ENCODE results near the gene MRRF.

MRRF gene

DNA sequence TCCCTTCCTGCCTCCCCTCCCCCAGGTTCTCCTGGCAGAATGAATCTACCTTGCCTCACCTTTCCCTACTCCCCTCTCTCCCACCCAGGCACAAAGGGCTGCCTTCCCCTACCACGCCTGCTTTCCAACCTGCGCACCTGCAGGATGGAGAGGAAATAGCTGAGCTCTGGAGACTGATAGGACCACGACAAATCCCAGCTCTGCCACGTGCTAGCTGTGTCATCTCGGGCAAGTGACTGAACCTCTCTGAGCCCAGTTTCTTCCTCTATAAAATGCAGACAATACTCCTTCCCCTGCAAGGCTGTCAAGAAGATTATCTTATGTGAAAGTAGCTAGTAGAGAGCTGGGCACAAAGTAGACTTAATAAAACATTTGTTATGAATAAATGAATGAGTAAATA is 74.9 kb downstream of the MRRF start:
- ChIA-PET CTCF (interaction anchor here (1.1 to 1.8 kb wide), 5 partner anchors 8 to 216 kb away, joined by 3 to 8 read pairs (median 5); no protein-coding TSS in a partner anchor), POLR2A (no interaction called here)
- H3K4me3 ChIP-seq (ENCODE audit: control insufficient read depth in 1 of 7, extremely low read depth in 1 of 7, insufficient read depth in 4 of 7, low read depth in 2 of 7, low read length in 6 of 7), result no peak overlapping the region
- no peaks in the 10 kb centered on the region for H3K4me1 ChIP-seq (ENCODE audit: control extremely low read depth in 1 of 4, control insufficient read depth in 4 of 4, insufficient read depth in 4 of 4, low read length in 3 of 4)
- H3K27ac ChIP-seq (ENCODE audit: insufficient read depth in 1 of 2, low read depth in 1 of 2, low read length in 2 of 2, poor library complexity in 1 of 2, severe bottlenecking in 2 of 2), result no peak overlapping the region
- no peak for DNase-seq
- no peaks in the 10 kb centered on the region for H3K9me3 ChIP-seq (ENCODE audit: control extremely low read depth in 1 of 5, control insufficient read depth in 4 of 5, insufficient read depth in 2 of 5, low read depth in 1 of 5, low read length in 4 of 5)
- H3K36me3 ChIP-seq (ENCODE audit: control insufficient read depth in 4 of 4, insufficient read depth in 4 of 4, low read length in 3 of 4), result no peaks in the 10 kb centered on the region
- H3K27me3 ChIP-seq (replicated peaks in 2 of 5; ENCODE audit: control insufficient read depth in 4 of 5, insufficient read depth in 5 of 5, low read length in 4 of 5), result no peaks in the 10 kb centered on the region
- 100% methylated on average over 2 of the region's 5 CpGs for WGBS (ENCODE audit: insufficient coverage)

DNA sequence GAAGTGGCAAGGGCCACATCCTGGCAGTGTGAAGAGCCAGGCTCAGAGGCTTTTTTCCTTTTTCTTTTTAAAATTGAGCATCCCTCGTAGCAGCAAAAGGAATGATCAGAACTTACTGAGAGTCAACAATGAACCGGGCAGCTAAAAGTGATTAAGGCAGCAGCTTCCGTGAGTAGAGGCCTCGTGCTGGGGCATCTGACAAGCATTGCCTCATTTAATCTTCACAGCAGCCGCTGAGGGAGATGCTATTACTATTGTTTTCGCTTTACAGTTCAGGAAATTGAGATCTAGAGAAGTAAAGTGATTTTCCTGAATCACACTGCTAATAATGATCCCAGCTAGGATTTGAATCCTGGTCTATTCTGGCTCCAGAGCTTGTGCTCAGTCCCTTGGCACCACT is 75.5 kb downstream of the MRRF start:
- no peaks in the 10 kb centered on the region for H3K4me1 ChIP-seq (ENCODE audit: control extremely low read depth in 1 of 4, control insufficient read depth in 4 of 4, insufficient read depth in 4 of 4, low read length in 3 of 4)

DNA sequence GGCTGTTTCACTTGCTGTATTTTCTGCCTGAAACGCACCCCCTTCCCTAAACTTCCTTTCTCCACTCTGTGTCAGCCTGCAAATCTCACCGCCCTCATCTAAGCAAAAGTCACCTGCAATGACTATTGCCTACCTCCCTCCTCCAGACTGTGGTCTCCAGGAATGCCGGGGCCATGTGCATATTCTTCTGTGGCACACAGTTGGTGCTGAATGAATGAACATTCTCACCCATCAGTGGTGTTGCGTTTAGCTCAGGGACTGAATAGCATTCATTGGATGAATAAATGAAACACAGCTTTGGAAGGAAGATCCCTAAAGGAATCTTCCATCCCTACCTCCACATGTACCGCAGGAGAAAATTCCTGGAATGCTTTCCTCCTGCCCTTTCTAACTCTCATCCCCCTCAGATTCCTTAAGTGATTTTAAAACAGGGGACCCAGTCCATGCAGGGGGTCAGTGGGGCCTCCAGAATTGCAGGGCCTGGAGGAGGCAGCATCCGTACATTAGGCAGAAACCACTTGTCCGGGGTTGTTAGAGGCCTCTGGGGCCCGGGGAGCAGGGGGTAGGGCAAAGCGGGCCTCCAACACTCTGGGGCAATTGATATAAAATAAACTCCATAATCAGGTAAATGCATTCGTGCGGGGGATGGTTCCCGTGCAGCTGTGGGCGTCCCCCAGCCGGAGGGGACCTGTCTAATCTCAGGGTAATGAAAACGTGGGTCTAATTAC is 77.8 kb downstream of the MRRF start:
- POLR2A ChIA-PET, result no interaction called here
- Histone ChIP-seq H3K27ac (ENCODE audit: insufficient read depth in 1 of 2, low read depth in 1 of 2, low read length in 2 of 2, poor library complexity in 1 of 2, severe bottlenecking in 2 of 2) (no peak overlapping the region), H3K9me3 (ENCODE audit: control extremely low read depth in 1 of 5, control insufficient read depth in 4 of 5, insufficient read depth in 2 of 5, low read depth in 1 of 5, low read length in 4 of 5) (no peaks in the 10 kb centered on the region), H3K36me3 (ENCODE audit: control insufficient read depth in 4 of 4, insufficient read depth in 4 of 4, low read length in 3 of 4) (no peaks in the 10 kb centered on the region), H3K4me3 (ENCODE audit: control insufficient read depth in 1 of 7, extremely low read depth in 1 of 7, insufficient read depth in 4 of 7, low read depth in 2 of 7, low read length in 6 of 7) (no peak overlapping the region), H3K27me3 (replicated peaks in 2 of 5; ENCODE audit: control insufficient read depth in 4 of 5, insufficient read depth in 5 of 5, low read length in 4 of 5) (no peaks in the 10 kb centered on the region), H3K4me1 (ENCODE audit: control extremely low read depth in 1 of 4, control insufficient read depth in 4 of 4, insufficient read depth in 4 of 4, low read length in 3 of 4) (peaks cover 0 to 10% (median 4%) of the 10 kb centered on the region in 4 experiments)
- CTCF ChIA-PET, result no interaction called here
- DNase-seq, result no peak
- 94% methylated on average over 13 of the region's 15 CpGs for WGBS (ENCODE audit: insufficient coverage)

More for the DNA sequence above, 75.5 kb downstream of the MRRF start:
- Histone ChIP-seq H3K27me3 (replicated peaks in 2 of 5; ENCODE audit: control insufficient read depth in 4 of 5, insufficient read depth in 5 of 5, low read length in 4 of 5) (no peaks in the 10 kb centered on the region), H3K4me3 (ENCODE audit: control insufficient read depth in 1 of 7, extremely low read depth in 1 of 7, insufficient read depth in 4 of 7, low read depth in 2 of 7, low read length in 6 of 7) (no peak overlapping the region), H3K9me3 (ENCODE audit: control extremely low read depth in 1 of 5, control insufficient read depth in 4 of 5, insufficient read depth in 2 of 5, low read depth in 1 of 5, low read length in 4 of 5) (no peaks in the 10 kb centered on the region), H3K27ac (ENCODE audit: insufficient read depth in 1 of 2, low read depth in 1 of 2, low read length in 2 of 2, poor library complexity in 1 of 2, severe bottlenecking in 2 of 2) (no peak overlapping the region), H3K36me3 (ENCODE audit: control insufficient read depth in 4 of 4, insufficient read depth in 4 of 4, low read length in 3 of 4) (no peaks in the 10 kb centered on the region)
- ChIA-PET POLR2A (no interaction called here), CTCF (interaction anchor here (1.1 to 1.8 kb wide), 3 partner anchors 9 to 207 kb away, joined by 3 to 8 read pairs (median 5); no protein-coding TSS in a partner anchor)
- 92% methylated on average over 6 of the region's 6 CpGs for WGBS (ENCODE audit: insufficient coverage)
- DNase-seq, result no peak

DNA sequence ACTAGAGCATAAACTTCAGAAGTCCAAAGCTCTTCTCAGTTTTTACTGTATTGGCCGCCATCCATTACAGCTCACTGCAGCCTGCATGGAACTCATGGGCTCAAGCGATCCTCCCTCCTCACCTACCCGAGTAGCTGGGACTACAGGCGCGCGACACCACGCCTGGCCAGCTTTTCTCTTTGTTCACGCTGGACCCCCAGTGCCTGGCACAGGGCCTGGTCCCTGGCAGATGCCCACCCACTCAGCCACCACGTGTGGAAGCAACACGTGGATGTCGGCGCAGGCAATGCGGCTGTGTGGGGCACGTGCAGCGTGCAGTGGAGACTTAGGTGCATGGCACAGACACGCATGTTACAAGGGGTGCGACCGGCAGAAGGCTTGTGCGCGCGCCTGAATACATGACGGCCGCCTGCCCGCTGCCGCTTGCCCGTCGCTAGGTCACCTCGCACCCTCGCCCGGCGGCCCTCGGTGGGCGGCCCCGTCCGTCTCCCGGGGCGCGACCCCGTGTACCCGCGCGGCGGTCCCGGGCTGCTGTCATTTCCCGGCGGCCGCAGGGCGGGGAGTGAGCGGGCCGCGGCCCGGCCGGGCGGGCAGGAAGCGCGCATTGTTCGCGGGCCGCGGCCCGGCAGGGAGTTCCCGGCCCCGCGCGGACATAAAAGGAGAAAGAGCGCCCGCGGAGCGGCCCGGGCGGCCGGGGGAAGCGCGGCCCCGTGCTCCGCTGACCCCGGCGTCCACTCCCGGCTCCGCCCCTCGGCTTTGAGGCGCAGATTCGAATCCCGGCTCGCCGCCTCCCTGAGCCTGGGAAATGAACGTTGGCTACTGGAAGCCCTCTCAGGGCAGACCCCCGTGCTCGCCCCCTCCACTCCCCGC is 82.0 kb downstream of the MRRF start:
- ChIA-PET POLR2A (no interaction called here), CTCF (interaction anchor here (0.6 to 14.5 kb wide), 9 partner anchors 8 to 248 kb away, joined by 3 to 277 read pairs (median 5); partner anchors contain the start of genes MRRF and RBM18)
- Histone ChIP-seq H3K4me1 (ENCODE audit: control extremely low read depth in 1 of 4, control insufficient read depth in 4 of 4, insufficient read depth in 4 of 4, low read length in 3 of 4) (peaks cover 0 to 28% (median 18%) of the 10 kb centered on the region in 4 experiments), H3K27ac (ENCODE audit: insufficient read depth in 1 of 2, low read depth in 1 of 2, low read length in 2 of 2, poor library complexity in 1 of 2, severe bottlenecking in 2 of 2) (no peak overlapping the region), H3K4me3 (ENCODE audit: control insufficient read depth in 1 of 7, extremely low read depth in 1 of 7, insufficient read depth in 4 of 7, low read depth in 2 of 7, low read length in 6 of 7) (peak overlapping the region in 6 of 7 experiments; percentile 40 to 78 (median 66)), H3K9me3 (ENCODE audit: control extremely low read depth in 1 of 5, control insufficient read depth in 4 of 5, insufficient read depth in 2 of 5, low read depth in 1 of 5, low read length in 4 of 5) (no peaks in the 10 kb centered on the region), H3K36me3 (ENCODE audit: control insufficient read depth in 4 of 4, insufficient read depth in 4 of 4, low read length in 3 of 4) (no peaks in the 10 kb centered on the region), H3K27me3 (replicated peaks in 2 of 5; ENCODE audit: control insufficient read depth in 4 of 5, insufficient read depth in 5 of 5, low read length in 4 of 5) (no peaks in the 10 kb centered on the region)
- 16% methylated on average over 70 of the region's 90 CpGs for WGBS (ENCODE audit: insufficient coverage)
- DNase-seq, result peak in 2 of 3 donors; percentile 55 to 79

DNA sequence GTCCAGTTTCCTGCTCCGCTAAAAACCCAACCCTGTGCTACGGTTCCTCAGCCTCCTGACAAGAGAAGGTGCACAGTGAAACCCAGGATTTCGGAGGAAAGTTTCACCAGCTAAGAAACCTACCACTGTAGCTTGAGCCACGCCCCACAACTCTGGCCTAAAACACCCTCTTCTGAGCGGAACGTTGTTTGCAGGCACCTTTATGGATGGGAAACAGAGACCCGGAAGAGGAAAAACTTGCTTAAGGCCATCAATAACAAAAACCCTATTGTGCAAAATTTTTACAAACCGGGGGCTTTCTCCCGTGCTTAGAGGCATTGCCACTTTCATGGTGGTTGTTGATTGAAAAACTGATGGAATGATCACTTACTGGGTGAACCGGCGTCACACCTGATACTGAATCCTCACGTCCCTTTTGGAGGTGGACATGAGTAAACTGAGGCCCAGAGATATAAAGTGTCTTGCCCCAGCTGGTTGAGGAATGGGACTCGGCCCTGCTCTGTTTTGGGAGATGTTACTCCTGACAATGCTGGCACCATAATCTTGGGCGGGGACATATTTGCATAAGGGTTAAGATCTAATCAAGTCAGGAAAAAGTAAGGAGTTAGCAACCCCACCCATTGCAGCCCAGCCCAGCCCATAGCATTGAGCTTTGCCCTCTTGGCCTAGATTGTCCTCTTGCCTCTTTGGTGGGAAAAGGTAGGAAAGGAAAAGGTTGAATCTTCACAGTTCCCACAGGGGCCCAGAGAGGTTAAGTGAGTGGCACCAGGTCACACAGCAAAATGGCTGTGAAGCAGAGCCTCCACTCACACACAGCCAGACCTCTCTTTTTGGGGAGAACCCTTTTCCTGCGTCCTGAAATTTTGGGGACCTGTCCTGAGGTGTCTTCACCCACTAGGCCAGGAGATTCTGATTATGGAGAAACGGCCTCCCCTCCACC is 82.9 kb downstream of the MRRF start:
- ChIA-PET POLR2A (no interaction called here), CTCF (interaction anchor here (0.6 to 14.5 kb wide), 8 partner anchors 9 to 249 kb away, joined by 3 to 277 read pairs (median 8); partner anchors contain the start of genes MRRF and RBM18)
- peaks cover 0 to 28% (median 18%) of the 10 kb centered on the region in 4 experiments for H3K4me1 ChIP-seq (ENCODE audit: control extremely low read depth in 1 of 4, control insufficient read depth in 4 of 4, insufficient read depth in 4 of 4, low read length in 3 of 4)
- peak; percentile 47 to 67 (median 53) for DNase-seq
- H3K36me3 ChIP-seq (ENCODE audit: control insufficient read depth in 4 of 4, insufficient read depth in 4 of 4, low read length in 3 of 4), result no peaks in the 10 kb centered on the region
- H3K4me3 ChIP-seq (ENCODE audit: control insufficient read depth in 1 of 7, extremely low read depth in 1 of 7, insufficient read depth in 4 of 7, low read depth in 2 of 7, low read length in 6 of 7), result peak overlapping the region; percentile 13 to 78 (median 65)
- no peak overlapping the region for H3K27ac ChIP-seq (ENCODE audit: insufficient read depth in 1 of 2, low read depth in 1 of 2, low read length in 2 of 2, poor library complexity in 1 of 2, severe bottlenecking in 2 of 2)
- peaks cover 0 to 1% (median 0%) of the 10 kb centered on the region in 5 experiments for H3K9me3 ChIP-seq (ENCODE audit: control extremely low read depth in 1 of 5, control insufficient read depth in 4 of 5, insufficient read depth in 2 of 5, low read depth in 1 of 5, low read length in 4 of 5)
- no peaks in the 10 kb centered on the region for H3K27me3 ChIP-seq (replicated peaks in 2 of 5; ENCODE audit: control insufficient read depth in 4 of 5, insufficient read depth in 5 of 5, low read length in 4 of 5)
- WGBS (ENCODE audit: insufficient coverage), result 38% methylated on average over 12 of the region's 16 CpGs

DNA sequence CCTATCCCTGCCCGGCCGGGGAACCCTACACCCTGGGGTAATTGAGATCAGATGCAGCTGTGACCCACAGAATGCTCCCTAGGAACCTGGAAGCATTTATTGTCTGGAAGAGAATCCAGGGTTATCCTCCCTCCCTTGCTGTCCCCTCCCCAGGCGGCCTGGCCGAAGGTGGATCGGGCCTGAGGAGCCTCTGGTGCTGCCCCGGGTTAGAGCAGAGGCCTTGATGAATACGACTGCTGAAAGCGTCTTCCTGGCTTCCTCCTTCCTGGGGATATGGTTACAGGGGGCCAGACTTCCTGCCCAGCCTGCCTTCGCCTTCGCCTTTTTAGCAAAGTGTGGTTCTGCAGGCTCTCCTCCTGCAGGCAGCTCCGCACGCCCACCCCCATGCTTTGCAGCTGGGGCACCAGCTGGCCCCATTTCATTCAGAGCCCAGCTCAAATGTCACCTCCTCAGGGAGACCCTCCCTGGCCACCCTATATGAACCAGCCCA is 83.7 kb downstream of the MRRF start:
- ChIA-PET CTCF (interaction anchor here (1.3 to 14.5 kb wide), 6 partner anchors 9 to 250 kb away, joined by 3 to 277 read pairs (median 8); no protein-coding TSS in a partner anchor), POLR2A (no interaction called here)
- H3K4me3 ChIP-seq (ENCODE audit: control insufficient read depth in 1 of 7, extremely low read depth in 1 of 7, insufficient read depth in 4 of 7, low read depth in 2 of 7, low read length in 6 of 7), result peak overlapping the region in 3 of 7 experiments; percentile 13 to 32 (median 13)
- H3K27me3 ChIP-seq (replicated peaks in 2 of 5; ENCODE audit: control insufficient read depth in 4 of 5, insufficient read depth in 5 of 5, low read length in 4 of 5), result no peaks in the 10 kb centered on the region
- H3K27ac ChIP-seq (ENCODE audit: insufficient read depth in 1 of 2, low read depth in 1 of 2, low read length in 2 of 2, poor library complexity in 1 of 2, severe bottlenecking in 2 of 2), result no peak overlapping the region
- peaks cover 0 to 28% (median 18%) of the 10 kb centered on the region in 4 experiments for H3K4me1 ChIP-seq (ENCODE audit: control extremely low read depth in 1 of 4, control insufficient read depth in 4 of 4, insufficient read depth in 4 of 4, low read length in 3 of 4)
- DNase-seq, result peak in 2 of 3 donors; percentile 40 to 53
- no peaks in the 10 kb centered on the region for H3K36me3 ChIP-seq (ENCODE audit: control insufficient read depth in 4 of 4, insufficient read depth in 4 of 4, low read length in 3 of 4)
- WGBS (ENCODE audit: insufficient coverage), result 15% methylated on average over 10 of the region's 12 CpGs
- peaks cover 0 to 7% (median 3%) of the 10 kb centered on the region in 5 experiments for H3K9me3 ChIP-seq (ENCODE audit: control extremely low read depth in 1 of 5, control insufficient read depth in 4 of 5, insufficient read depth in 2 of 5, low read depth in 1 of 5, low read length in 4 of 5)
